Stimulated activated naive CD8-positive, alpha-beta T cell treated with anti-CD3 and anti-CD28 coated beads, Interleukin-15, Interleukin-2, amounts not matched to agents 100 U/mL and 50 U/mL, for 24 hours (primary cell): Measurements from ENCODE around the gene ALPP.
"Not testable (repeated sequence)": the region's sequence is repeated elsewhere in the genome, so short reads cannot be mapped to it uniquely, and the experiment has no call there.

Source experiments
- ATAC-seq: fragments of 150-1000 bp; cut with Tn5 transposase; one replicate; pipeline ENCODE4 v1.10.0; 2021
- DNase-seq: peaks from one replicate; pipeline ENCODE4 v3.0.0; 2021

The ALPP gene

GRCh38 chr2:232382331-232383225, 4.0 kb downstream of the ALPP start:
- ATAC-seq, result no peak
- DNase-seq, result no peak

- ATAC-seq (no peak), DNase-seq (no peak)
These were observed 5.9 kb downstream of the ALPP start for GRCh38 chr2:232384466-232384865.

DNA sequence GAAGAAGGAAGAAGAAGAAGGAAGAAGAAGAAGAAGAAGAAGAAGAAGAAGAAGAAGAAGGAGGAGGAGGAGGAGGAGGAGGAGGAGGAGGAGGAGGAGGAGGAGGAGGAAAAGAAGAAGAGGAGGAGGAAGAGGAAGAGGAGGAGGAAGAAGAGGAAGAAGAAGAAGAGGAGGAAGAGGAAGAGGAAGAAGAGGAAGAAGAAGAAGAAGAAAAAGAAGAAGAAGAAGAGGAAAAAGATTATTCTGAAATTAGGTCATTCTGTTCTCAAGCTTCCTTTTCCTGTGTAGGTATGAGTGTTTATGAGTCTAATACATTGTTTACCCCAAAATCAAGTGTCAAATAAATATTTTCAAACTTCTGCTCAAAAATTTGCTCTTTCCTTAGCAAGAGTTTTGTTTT, 6.5 kb downstream of the ALPP start:
- not testable (repeated sequence) for DNase-seq, ATAC-seq

DNA sequence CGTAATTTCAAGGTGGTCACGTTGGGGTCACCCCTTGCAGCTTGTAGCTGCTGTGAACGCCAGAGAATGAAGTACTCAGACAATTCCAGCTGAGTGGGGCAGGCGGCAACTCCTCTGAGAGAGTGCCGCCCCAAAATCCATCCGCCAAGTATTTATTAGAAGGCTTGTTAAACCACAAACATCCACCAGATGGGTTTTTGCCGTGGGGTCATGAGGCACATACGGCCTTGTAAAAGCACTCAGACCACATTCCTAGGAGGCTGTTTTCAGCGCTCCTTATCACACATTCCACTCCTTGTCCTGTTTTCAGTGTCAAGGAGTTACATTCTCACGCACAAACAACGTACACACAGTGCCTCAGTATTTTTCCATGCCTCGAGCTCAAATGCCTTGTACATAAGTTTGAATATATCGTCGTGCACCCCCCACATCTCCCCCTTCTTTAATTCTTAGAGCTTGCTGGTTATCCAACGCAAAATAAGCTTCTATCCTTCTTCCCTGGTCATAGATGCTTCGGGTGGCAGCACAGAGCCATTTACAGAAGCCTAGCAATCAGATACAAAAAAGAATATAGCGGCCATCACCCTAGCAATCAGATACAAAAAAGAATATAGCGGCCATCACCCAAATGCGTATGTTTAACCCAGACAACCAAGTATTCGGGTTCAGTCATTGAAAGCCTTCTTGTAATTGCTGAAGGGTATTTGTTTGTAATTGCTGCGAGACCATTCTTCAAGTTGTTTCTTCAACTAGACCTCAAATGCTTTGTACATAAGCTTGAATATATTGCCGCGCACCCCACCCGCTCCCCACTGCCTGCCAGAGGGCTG, 7.3 kb downstream of the ALPP start:
- DNase-seq, result no peak

DNA sequence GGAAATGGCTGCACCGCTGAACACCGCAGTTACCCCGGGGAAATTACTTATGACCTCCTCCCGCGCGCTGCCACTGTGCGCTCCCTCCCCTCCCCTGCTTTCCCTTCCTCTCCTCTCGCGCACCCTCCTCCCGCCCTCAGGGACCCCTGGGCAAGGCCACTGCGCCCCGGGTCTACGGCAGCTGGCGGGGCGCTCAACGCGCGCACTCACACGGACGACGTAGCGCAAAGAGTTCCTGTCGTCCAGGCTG, 7.9 kb downstream of the ALPP start:
- ATAC-seq, result no peak
- no peak for DNase-seq

More for the DNA sequence above, 7.3 kb downstream of the ALPP start:
- no peak for ATAC-seq

DNA sequence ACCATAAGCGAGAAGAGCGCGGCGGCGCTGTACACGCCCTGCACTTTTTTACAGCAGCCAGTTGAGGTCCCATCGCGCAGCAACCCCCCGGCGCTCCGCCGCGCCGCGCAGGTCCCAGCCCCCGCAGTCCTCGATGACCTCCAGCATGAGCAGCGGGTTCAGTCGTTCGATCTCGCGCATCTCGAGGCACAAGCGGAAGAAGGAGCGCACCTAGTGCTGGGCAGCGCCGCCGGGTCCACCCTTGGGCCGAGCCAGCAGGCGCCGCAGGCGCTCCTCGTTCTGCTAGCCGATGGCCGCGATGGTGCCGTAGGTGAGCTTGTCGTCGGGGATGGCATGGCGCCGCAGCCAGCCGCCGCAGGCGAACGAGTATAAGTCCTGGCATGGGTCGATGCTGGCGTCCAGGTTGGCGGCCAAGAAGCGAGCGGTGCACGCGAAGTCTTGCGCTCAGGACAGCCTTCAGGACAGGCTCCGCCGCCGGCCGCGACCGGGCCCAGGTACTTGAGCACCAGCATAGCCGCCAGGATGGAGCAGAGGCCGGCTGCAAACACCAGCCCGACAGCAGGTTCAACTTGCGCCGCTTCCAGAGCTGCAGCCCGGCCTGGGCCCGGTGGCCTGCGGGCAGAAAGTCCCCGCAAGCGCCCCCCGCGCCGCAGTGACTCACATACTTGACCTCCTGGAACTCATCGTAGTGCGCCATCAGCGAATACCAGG, 8.3 kb downstream of the ALPP start:
- ATAC-seq (peak; percentile 42), DNase-seq (no peak)

- ATAC-seq (no peak), DNase-seq (no peak)
These were observed 9.1 kb downstream of the ALPP start for GRCh38 chr2:232387451-232388171.

DNA sequence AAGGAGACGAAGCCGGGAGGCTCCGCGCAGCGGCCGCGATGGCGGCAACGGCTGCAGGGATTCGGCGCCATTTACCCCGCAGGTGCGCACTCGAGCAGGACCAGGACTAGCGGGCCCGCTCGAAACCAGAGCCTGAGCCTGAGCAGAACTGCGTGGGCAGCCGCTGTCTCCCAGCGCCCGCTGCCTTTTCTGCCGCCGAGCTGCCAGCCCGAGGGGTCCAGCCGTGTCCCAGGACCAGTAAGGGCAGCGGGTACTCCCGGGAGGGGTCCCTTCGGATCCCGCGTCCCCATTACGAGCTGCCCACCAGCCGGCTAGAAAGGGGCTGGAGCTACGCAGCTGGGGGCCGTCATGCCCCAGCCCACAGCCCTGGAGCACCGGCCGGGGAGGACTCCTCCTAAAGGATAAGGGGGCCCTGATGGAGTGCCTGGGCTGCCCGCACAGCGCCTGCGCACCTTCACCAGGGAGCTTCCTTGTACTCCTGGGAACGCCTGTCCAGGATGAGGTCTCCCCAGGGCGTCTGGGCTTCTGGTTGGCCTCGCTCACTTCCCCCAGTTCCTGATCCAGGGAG, 9.9 kb downstream of the ALPP start:
- DNase-seq (no peak), ATAC-seq (no peak)

GRCh38 chr2:232389327-232389726, 10.8 kb downstream of the ALPP start:
- DNase-seq (no peak), ATAC-seq (no peak)

- DNase-seq (no peak), ATAC-seq (no peak)
These were observed 12.1 kb downstream of the ALPP start for GRCh38 chr2:232390661-232391060.

DNA sequence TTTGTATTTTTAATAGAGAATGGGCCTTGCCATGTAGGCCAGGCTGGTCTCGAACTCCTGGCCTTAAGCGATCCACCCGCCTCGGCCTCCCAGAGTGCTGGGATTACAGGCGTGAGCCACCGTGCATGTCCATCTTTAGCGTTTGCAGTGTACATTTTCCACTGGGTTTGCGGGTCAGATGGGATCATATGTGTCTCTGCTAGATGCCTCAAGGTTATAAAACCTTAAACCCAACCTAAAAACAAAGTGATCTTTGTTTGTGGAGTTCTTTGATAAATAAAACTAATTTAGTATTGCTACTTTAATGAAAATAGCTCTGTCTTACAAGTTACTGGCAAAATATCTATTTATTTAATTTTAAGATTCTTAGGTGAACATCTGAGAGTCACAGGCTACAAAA, 15.0 kb downstream of the ALPP start:
- no peak for DNase-seq
- ATAC-seq, result no peak

DNA sequence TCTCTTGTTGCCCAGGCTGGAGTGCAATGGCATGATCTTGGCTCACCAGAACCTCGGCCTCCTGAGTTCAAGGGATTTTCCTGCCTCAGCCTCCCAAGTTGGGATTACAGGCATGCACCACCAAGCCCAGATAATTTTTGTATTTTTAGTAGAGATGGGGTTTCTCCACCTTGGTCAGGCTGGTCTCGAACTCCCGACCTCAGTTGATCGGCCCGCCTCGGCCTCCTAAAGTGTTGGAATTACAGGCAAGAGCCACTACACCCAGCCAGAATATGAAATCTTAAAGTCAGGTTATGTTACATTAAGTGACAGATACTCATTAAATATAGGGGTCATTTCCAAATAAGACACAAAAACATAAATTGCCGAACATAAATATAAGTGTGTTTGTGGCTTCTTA, 15.9 kb downstream of the ALPP start:
- not testable (repeated sequence) for ATAC-seq, DNase-seq

DNA sequence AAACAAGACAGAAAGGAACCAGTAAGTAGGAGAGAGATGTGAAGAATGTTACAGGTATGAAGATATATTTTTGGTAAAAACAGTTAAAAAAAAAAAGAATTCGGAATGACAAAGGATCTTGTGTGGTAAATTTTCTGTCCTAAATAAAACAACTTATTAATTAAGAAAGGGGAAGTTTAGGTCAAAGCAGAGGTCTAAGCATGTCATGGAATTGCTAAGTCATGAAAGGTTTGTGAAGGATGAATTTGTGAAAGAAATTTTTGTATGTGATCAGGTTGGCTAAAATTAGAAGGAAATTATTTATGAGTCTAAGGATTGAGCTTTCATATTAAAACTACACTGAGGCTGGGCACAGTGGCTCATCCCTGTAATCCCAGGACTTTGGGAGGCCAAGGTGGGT, 17.0 kb downstream of the ALPP start:
- DNase-seq (no peak), ATAC-seq (no peak)

- DNase-seq, result no peak
These were observed 18.1 kb downstream of the ALPP start for GRCh38 chr2:232396683-232397082.

GRCh38 chr2:232398293-232399034, 19.9 kb downstream of the ALPP start:
- no peak for DNase-seq
- no peak for ATAC-seq

More at GRCh38 chr2:232396683-232397082, 18.1 kb downstream of the ALPP start:
- no peak for ATAC-seq

- no peak for DNase-seq
- no peak for ATAC-seq
These were observed 21.9 kb downstream of the ALPP start for GRCh38 chr2:232400256-232401015.

GRCh38 chr2:232402518-232402917, 24.0 kb downstream of the ALPP start:
- DNase-seq, result no peak
- no peak for ATAC-seq

GRCh38 chr2:232405943-232406510, 27.5 kb downstream of the ALPP start:
- ATAC-seq, result no peak

DNA sequence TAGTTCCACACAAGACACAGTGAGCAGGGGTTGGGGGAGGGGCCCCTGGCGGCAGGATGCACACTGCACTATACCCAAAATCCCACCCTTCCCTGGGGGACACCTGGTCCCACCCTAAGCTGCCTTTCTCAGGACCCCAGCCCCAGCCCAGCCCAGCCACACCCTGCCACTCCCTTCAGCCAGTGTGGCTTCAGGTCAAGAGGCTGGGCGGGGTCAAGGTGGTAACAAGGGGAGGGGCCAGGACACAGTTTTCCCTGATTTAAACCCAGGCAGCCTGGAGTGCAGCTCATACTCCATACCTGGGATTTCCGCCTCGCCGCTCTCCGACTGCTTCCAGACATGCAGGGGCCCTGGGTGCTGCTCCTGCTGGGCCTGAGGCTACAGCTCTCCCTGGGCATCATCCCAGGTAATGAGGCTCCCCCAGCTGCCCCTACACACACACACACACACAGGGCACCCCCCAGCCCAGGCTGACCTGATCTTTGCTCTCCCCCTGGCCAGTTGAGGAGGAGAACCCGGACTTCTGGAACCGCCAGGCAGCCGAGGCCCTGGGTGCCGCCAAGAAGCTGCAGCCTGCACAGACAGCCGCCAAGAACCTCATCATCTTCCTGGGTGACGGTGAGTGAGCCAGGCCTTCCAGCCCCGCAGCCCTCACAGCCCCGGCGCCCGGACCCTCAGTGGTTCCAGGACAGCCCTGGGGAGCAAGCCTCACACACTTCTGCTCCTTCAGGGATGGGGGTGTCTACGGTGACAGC, 28.2 kb downstream of the ALPP start, which contains the start of gene ALPG:
Gene ALPG, plus strand, starts transcription at position 289 of the 755 bp plus-strand sequence. Its CDS starts 51 bp downstream, at position 340.
- DNase-seq (no peak), ATAC-seq (no peak)

More at GRCh38 chr2:232405943-232406510, 27.5 kb downstream of the ALPP start:
- no peak for DNase-seq
